Measurements from ENCODE around the gene PLEKHH2.
"Not testable (repeated sequence)": the region's sequence is repeated elsewhere in the genome, so short reads cannot be mapped to it uniquely, and the experiment has no call there.

Gene PLEKHH2

GRCh38 chr2:43724728-43725526 lies 87.9 kb downstream of the PLEKHH2 start:
- DNase-seq, result no peak

GRCh38 chr2:43725711-43726246 lies 88.7 kb downstream of the PLEKHH2 start:
- DNase-seq, result no peak

GRCh38 chr2:43726961-43727633 lies 90.0 kb downstream of the PLEKHH2 start:
- not testable (repeated sequence) for DNase-seq

GRCh38 chr2:43727634-43728014 lies 90.6 kb downstream of the PLEKHH2 start:
- no peak for DNase-seq

GRCh38 chr2:43729491-43730174 lies 92.6 kb downstream of the PLEKHH2 start:
- DNase-seq, result no peak

- DNase-seq, result no peak
Observed at GRCh38 chr2:43731211-43731610, 94.2 kb downstream of the PLEKHH2 start.

- DNase-seq, result no peak
Observed at GRCh38 chr2:43736637-43737036, 99.6 kb downstream of the PLEKHH2 start.

- DNase-seq, result no peak
Observed at GRCh38 chr2:43737097-43737854, 100.2 kb downstream of the PLEKHH2 start.

- DNase-seq, result no peak
Observed at GRCh38 chr2:43737855-43738254, 100.8 kb downstream of the PLEKHH2 start.

GRCh38 chr2:43738257-43738656 lies 101.2 kb downstream of the PLEKHH2 start:
- no peak for DNase-seq

GRCh38 chr2:43743706-43744105 lies 106.6 kb downstream of the PLEKHH2 start:
- no peak for DNase-seq

GRCh38 chr2:43745457-43745856 lies 108.4 kb downstream of the PLEKHH2 start:
- DNase-seq, result no peak

- DNase-seq, result no peak
Observed at GRCh38 chr2:43748333-43748732, 111.3 kb downstream of the PLEKHH2 start.

- DNase-seq, result peak; percentile 1
Observed at GRCh38 chr2:43749583-43749982, 112.5 kb downstream of the PLEKHH2 start.

- DNase-seq, result no peak
Observed at GRCh38 chr2:43751476-43751990, 114.5 kb downstream of the PLEKHH2 start.

GRCh38 chr2:43752302-43752701 lies 115.2 kb downstream of the PLEKHH2 start:
- no peak for DNase-seq

- no peak for DNase-seq
Observed at GRCh38 chr2:43754180-43754579, 117.1 kb downstream of the PLEKHH2 start.

GRCh38 chr2:43758739-43759138 lies 121.7 kb downstream of the PLEKHH2 start:
- no peak for DNase-seq

GRCh38 chr2:43759195-43759594 lies 122.1 kb downstream of the PLEKHH2 start:
- DNase-seq, result peak; percentile 7

GRCh38 chr2:43762286-43762685 lies 125.2 kb downstream of the PLEKHH2 start:
- no peak for DNase-seq

GRCh38 chr2:43763091-43763490 lies 126.0 kb downstream of the PLEKHH2 start:
- no peak for DNase-seq

GRCh38 chr2:43764086-43764705 lies 127.1 kb downstream of the PLEKHH2 start:
- peak; percentile 1 for DNase-seq

All from NCI-H69 (cell line).